ENCODE results near the gene NEU2. TPM values are rescaled to one million over a fixed set of nuclear protein-coding genes. Genes with fewer than 3 reads are reported as not detected.

NEU2 gene
- total and polyA plus RNA-seq, 2 of the 4 experiments (the other 2 are of a cell fraction): not detected

- intact Hi-C loops (cut with micrococcal nuclease): no loop called here
- POLR2A ChIA-PET (ENCODE audit: unreplicated experiment): no interaction called here
- BruUV-seq (replicated peaks): no TSS peak
These were observed 30.0 kb downstream of the NEU2 start for GRCh38 chr2:233062451-233062850.

More at GRCh38 chr2:233062451-233062850, 30.0 kb downstream of the NEU2 start:
- no peaks in the 10 kb centered on the region; the same call in 1 of the 2 replicates for H3K27me3 ChIP-seq (ENCODE audit: control insufficient read depth, insufficient read depth, low read length)
- no peak for ATAC-seq (ENCODE audit: low read depth)
- no peak overlapping the region for H3K27ac ChIP-seq (ENCODE audit: insufficient read depth, low read length)
- no peak overlapping the region for H2AK5ac ChIP-seq (ENCODE audit: low read depth, low read length)
- no peak for DNase-seq
- dilution Hi-C loops (cut with HindIII; ENCODE audit: low sequenced_read_pairs, unreplicated experiment) (no loop called here), in situ Hi-C loops (cut with MboI; ENCODE audit: low sequenced_read_pairs) (no loop called here)
- no peak overlapping the region for H2BK5ac ChIP-seq (ENCODE audit: low read depth, low read length, poor library complexity, severe bottlenecking)
- CTCF ChIA-PET: interaction anchor here (0.6 kb wide), 1 partner anchor 8 kb away, joined by 4 read pairs; no protein-coding TSS in a partner anchor
- 100% methylated on average over 1 of the region's 4 CpGs; no CpG with 5 or more reads in 1 of the 2 experiments for WGBS, 2 experiments (ENCODE audit: extremely low coverage in 2 of 2, insufficient read length in 1 of 2)
- H2AK9ac ChIP-seq (replicated peaks; ENCODE audit: low read depth, low read length, poor library complexity): no peak overlapping the region
- H3K4me3 ChIP-seq (ENCODE audit: insufficient read depth, low read depth, low read length): no peak overlapping the region
- H3K9me3 ChIP-seq (ENCODE audit: control insufficient read depth, insufficient read depth, low read length): no peaks in the 10 kb centered on the region
- H4K20me1 ChIP-seq (ENCODE audit: insufficient read depth, low read length): no peaks in the 10 kb centered on the region
- no peak overlapping the region for H3K56ac ChIP-seq (ENCODE audit: extremely low read depth, insufficient read depth, low read length)
- no peak overlapping the region for H3K4me2 ChIP-seq (ENCODE audit: low read depth, low read length)
- H3K9me1 ChIP-seq (ENCODE audit: insufficient read depth, low read length): no peaks in the 10 kb centered on the region
- H3K18ac ChIP-seq (ENCODE audit: low read depth, low read length): no peak overlapping the region
- H2BK120ac ChIP-seq (ENCODE audit: low read depth, low read length): no peak overlapping the region
- no peak overlapping the region for H3K14ac ChIP-seq (replicated peaks; ENCODE audit: low read depth, low read length)
- H4K5ac ChIP-seq (ENCODE audit: low read depth, low read length): no peak overlapping the region
- H3K9ac ChIP-seq (ENCODE audit: low read depth, low read length): no peak overlapping the region
- H3K79me1 ChIP-seq (ENCODE audit: low read depth in 1 of 2, low read length in 2 of 2): no peaks in the 10 kb centered on the region
- peaks cover 4% of the 10 kb centered on the region; the same call in 1 of the 2 replicates for H3K4me1 ChIP-seq (ENCODE audit: control insufficient read depth, insufficient read depth, low read length)
- no peak overlapping the region for H3K4ac ChIP-seq (ENCODE audit: low read depth, low read length)
- H2BK15ac ChIP-seq (ENCODE audit: low read depth, low read length): no peak overlapping the region
- H4K8ac ChIP-seq (ENCODE audit: low read depth in 2 of 2, low read length in 2 of 2): no peak overlapping the region
- H3K23ac ChIP-seq (ENCODE audit: low read depth, low read length): no peak overlapping the region
- H3K36me3 ChIP-seq (ENCODE audit: control insufficient read depth, insufficient read depth, low read length): no peaks in the 10 kb centered on the region
- H2BK20ac ChIP-seq (ENCODE audit: low read depth, low read length): no peak overlapping the region
- no peak for TF ChIP-seq CHD1 (IDR thresholded peaks at IDR 0.05; ENCODE audit: low read depth, low read length)
- TF ChIP-seq BHLHE40 (IDR thresholded peaks at IDR 0.05; ENCODE audit: low read depth, low read length): no peak
- TF ChIP-seq RCOR1 (IDR thresholded peaks at IDR 0.05; ENCODE audit: insufficient replicate concordance, low read length): no peak
- no peak for TF ChIP-seq RAD21 (IDR thresholded peaks at IDR 0.05; ENCODE audit: low read length)
- no peak for TF ChIP-seq RFX5 (IDR thresholded peaks at IDR 0.05; ENCODE audit: low read depth, low read length)
- no peak for TF ChIP-seq SMC3 (IDR thresholded peaks at IDR 0.05; ENCODE audit: low read depth, low read length)
- no peak for TF ChIP-seq ELK1 (IDR thresholded peaks at IDR 0.05; ENCODE audit: borderline replicate concordance, low read depth, low read length)
- TF ChIP-seq NFE2L2 (IDR thresholded peaks at IDR 0.05; ENCODE audit: low read depth, low read length): no peak
- TF ChIP-seq CEBPB (IDR thresholded peaks at IDR 0.05; ENCODE audit: low read depth, low read length): no peak
- no peak for TF ChIP-seq USF2 (IDR thresholded peaks at IDR 0.05; ENCODE audit: low read depth, low read length)
- no peak overlapping the region for H4K91ac ChIP-seq (ENCODE audit: insufficient read depth, low read depth, low read length)
- peak overlapping the region; percentile 36 for H2AFZ ChIP-seq (replicated peaks; ENCODE audit: low read length, poor library complexity)

All from IMR-90 (cell line).